Loucy (cell line): ENCODE results near the gene AK6.

Experiments
- H2AFZ ChIP-seq: fragments of 200-600 bp; sonication (generic); 2 replicates; pipeline ENCODE4 v1.6.0; 2016; ENCODE audit warnings: antibody characterized with exemption, mild to moderate bottlenecking, low read length, moderate library complexity
- H3F3A ChIP-seq: fragments of 200-600 bp; 2 replicates; pipeline ENCODE4 v1.6.0; 2016; ENCODE audit warnings: antibody characterized with exemption, low read depth, mild to moderate bottlenecking
- H3K27me3 ChIP-seq: fragments of 200-600 bp; sonication (generic); 2 replicates; pipeline ENCODE4 v1.6.1; 2014; ENCODE audit warnings: low read length, mild to moderate bottlenecking; ENCODE audit not compliant: insufficient read depth, poor library complexity, severe bottlenecking
- H3K36me3 ChIP-seq: fragments of 200-600 bp; sonication (generic); 2 replicates; pipeline ENCODE4 v1.6.1; 2016; ENCODE audit warnings: low read length; ENCODE audit not compliant: insufficient read depth
- H3K4me1 ChIP-seq: fragments of 200-600 bp; sonication (generic); 2 replicates; pipeline ENCODE4 v1.5.1; 2014; ENCODE audit warnings: low read length, mild to moderate bottlenecking; ENCODE audit not compliant: insufficient read depth, poor library complexity, severe bottlenecking
- H3K4me2 ChIP-seq: fragments of 200-600 bp; sonication (generic); 2 replicates; pipeline ENCODE4 v1.6.0; 2014; ENCODE audit warnings: antibody characterized with exemption, low read length, low read depth, mild to moderate bottlenecking; ENCODE audit not compliant: poor library complexity, severe bottlenecking
- H3K4me3 ChIP-seq: fragments of 200-600 bp; sonication (generic); 2 replicates; pipeline ENCODE4 v1.5.1; 2014; ENCODE audit warnings: low read length, mild to moderate bottlenecking, mixed read lengths; ENCODE audit not compliant: poor library complexity, severe bottlenecking
- H3K79me2 ChIP-seq: fragments of 200-600 bp; sonication (generic); 2 replicates; pipeline ENCODE4 v1.6.1; 2014; ENCODE audit warnings: low read length; ENCODE audit not compliant: insufficient read depth
- H3K9ac ChIP-seq: fragments of 200-600 bp; sonication (generic); 2 replicates; pipeline ENCODE4 v1.6.0; 2014; ENCODE audit warnings: mild to moderate bottlenecking, low read depth, low read length, moderate library complexity; ENCODE audit not compliant: poor library complexity, severe bottlenecking
- H3K9me2 ChIP-seq: fragments of 200-600 bp; sonication (generic); replicated peaks from 2 replicates; pipeline ENCODE4 v1.6.1; 2016; ENCODE audit warnings: low read depth, low read length, mixed read lengths
- H3K9me3 ChIP-seq: fragments of 200-600 bp; sonication (generic); 2 replicates; pipeline ENCODE4 v1.6.1; 2014; ENCODE audit warnings: mild to moderate bottlenecking, antibody characterized with exemption, low read length, low read depth; ENCODE audit not compliant: insufficient read depth
- H4K20me1 ChIP-seq: fragments of 200-600 bp; sonication (generic); 2 replicates; pipeline ENCODE4 v1.6.0; 2014; ENCODE audit warnings: antibody characterized with exemption, low read length, mild to moderate bottlenecking; ENCODE audit not compliant: insufficient read depth, poor library complexity, severe bottlenecking
- EZH2phosphoT487 ChIP-seq: fragments of 200-600 bp; IDR thresholded peaks from 2 replicates; pipeline ENCODE4 v1.6.1; 2018; ENCODE audit warnings: antibody characterized with exemption, mild to moderate bottlenecking, moderate library complexity, borderline replicate concordance
- TF ChIP-seq, protein P1 (sequence below): fragments of 200-600 bp; sonication (generic); conservative IDR thresholded peaks from 2 replicates; pipeline ENCODE4 v1.5.1; 2014; ENCODE audit warnings: mild to moderate bottlenecking, antibody characterized with exemption, low read length

AK6 gene

DNA sequence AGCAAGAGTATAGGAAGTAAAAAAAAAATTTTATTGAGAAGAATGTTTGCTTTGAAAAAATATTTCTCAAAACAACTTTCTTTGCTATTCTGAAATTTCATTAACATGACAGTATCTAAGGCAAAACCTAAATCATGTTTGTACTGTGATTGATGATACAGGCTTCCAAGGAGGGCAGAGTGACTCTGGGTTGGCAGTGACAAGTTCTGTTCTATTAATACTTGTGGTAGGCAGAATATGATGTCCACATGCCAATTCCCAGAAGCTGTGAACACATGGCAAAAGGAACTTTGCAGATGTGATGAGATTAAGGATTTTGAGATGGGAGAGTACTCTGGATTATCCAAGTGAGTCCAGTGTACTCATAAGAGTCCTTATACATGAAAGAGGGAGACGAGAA is 53.3 kb downstream of the AK6 start:
- H3K9ac ChIP-seq = no peak overlapping the region
- H3K9me3 ChIP-seq = no peaks in the 10 kb centered on the region
- no peaks in the 10 kb centered on the region for H3K27me3 ChIP-seq
- no peaks in the 10 kb centered on the region for H3K9me2 ChIP-seq
- no peak overlapping the region for H3K4me3 ChIP-seq
- H3K79me2 ChIP-seq = no peaks in the 10 kb centered on the region
- H4K20me1 ChIP-seq = no peaks in the 10 kb centered on the region
- H3K36me3 ChIP-seq = no peaks in the 10 kb centered on the region; the same call in 1 of the 2 replicates
- no peaks in the 10 kb centered on the region for H3K4me1 ChIP-seq
- no peak overlapping the region for H3K4me2 ChIP-seq
- no peaks in the 10 kb centered on the region for H3F3A ChIP-seq
- TF ChIP-seq EZH2phosphoT487 = no peak
- TF ChIP-seq, protein P1, sequence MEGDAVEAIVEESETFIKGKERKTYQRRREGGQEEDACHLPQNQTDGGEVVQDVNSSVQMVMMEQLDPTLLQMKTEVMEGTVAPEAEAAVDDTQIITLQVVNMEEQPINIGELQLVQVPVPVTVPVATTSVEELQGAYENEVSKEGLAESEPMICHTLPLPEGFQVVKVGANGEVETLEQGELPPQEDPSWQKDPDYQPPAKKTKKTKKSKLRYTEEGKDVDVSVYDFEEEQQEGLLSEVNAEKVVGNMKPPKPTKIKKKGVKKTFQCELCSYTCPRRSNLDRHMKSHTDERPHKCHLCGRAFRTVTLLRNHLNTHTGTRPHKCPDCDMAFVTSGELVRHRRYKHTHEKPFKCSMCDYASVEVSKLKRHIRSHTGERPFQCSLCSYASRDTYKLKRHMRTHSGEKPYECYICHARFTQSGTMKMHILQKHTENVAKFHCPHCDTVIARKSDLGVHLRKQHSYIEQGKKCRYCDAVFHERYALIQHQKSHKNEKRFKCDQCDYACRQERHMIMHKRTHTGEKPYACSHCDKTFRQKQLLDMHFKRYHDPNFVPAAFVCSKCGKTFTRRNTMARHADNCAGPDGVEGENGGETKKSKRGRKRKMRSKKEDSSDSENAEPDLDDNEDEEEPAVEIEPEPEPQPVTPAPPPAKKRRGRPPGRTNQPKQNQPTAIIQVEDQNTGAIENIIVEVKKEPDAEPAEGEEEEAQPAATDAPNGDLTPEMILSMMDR = no peak
- H2AFZ ChIP-seq = no peak overlapping the region

DNA sequence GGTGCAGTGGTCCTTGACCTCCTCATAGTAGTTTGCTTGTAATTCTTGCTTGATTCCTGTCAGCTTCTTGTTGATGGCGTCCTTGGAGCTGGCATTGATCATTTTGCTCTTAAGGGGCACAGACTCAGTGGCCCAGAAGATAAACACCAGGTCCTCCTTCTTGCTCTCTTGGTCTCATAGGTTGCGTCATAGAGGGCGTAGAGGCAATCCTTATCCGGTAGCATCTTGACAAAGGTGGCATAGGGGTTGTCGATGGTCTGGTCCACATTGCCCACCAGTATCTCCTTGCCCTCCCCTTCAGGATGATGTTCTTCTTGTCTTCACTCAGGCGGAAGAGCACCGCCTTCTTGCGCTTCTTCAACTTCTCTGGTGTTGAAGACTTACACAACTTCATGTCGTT is 55.9 kb downstream of the AK6 start:
- H3K79me2 ChIP-seq = no peaks in the 10 kb centered on the region
- no peak for TF ChIP-seq EZH2phosphoT487
- TF ChIP-seq, protein P1 = no peak
- no peaks in the 10 kb centered on the region; the same call in 1 of the 2 replicates for H3K36me3 ChIP-seq
- H3K27me3 ChIP-seq = no peaks in the 10 kb centered on the region
- no peaks in the 10 kb centered on the region for H4K20me1 ChIP-seq
- no peak overlapping the region for H3K4me3 ChIP-seq
- H3K4me1 ChIP-seq = no peaks in the 10 kb centered on the region
- no peaks in the 10 kb centered on the region for H3K9me3 ChIP-seq
- H2AFZ ChIP-seq = no peak overlapping the region
- no peaks in the 10 kb centered on the region for H3K9me2 ChIP-seq
- no peak overlapping the region for H3K4me2 ChIP-seq
- no peak overlapping the region for H3K9ac ChIP-seq
- no peaks in the 10 kb centered on the region for H3F3A ChIP-seq

- H3K4me2 ChIP-seq = no peak overlapping the region
- no peaks in the 10 kb centered on the region for H4K20me1 ChIP-seq
- no peaks in the 10 kb centered on the region for H3K4me1 ChIP-seq
- no peaks in the 10 kb centered on the region for H3K9me3 ChIP-seq
- H3K9ac ChIP-seq = no peak overlapping the region
- no peaks in the 10 kb centered on the region; the same call in 1 of the 2 replicates for H3K36me3 ChIP-seq
- no peak overlapping the region for H3K4me3 ChIP-seq
- no peaks in the 10 kb centered on the region for H3F3A ChIP-seq
- H3K9me2 ChIP-seq = no peaks in the 10 kb centered on the region
- H3K27me3 ChIP-seq = no peaks in the 10 kb centered on the region
- TF ChIP-seq EZH2phosphoT487 = no peak
- TF ChIP-seq, protein P1 = no peak
- no peaks in the 10 kb centered on the region for H3K79me2 ChIP-seq
- no peak overlapping the region for H2AFZ ChIP-seq
Observed at GRCh38 chr5:69312459-69313160, 56.7 kb downstream of the AK6 start.
